GM19240 (cell line): ENCODE measurements around the gene DHX35.

Experiments
- DNase-seq: peaks from one replicate; pipeline ENCODE4 v3.0.0; 2011; ENCODE audit warnings: low spot score; ENCODE audit not compliant: insufficient read length

Gene DHX35

DNA sequence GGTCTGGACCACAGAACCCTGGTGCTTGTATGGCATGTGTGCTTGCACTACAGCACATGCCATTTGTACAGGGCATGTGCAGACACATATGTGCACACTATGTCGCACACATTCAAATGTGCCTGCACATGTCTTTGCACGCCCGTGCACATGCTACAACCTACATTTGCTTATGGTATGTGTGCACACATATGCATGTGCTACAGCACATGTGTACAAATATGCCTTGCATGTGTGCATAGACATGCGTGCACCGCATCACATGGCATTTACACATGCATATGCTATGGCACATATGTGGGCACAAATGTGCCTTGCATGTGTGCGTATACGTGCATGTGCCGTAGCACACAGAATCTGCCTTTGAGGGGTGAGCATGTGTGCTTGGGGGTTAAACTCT, 90.5 kb downstream of the DHX35 start:
- no peak for DNase-seq

DNA sequence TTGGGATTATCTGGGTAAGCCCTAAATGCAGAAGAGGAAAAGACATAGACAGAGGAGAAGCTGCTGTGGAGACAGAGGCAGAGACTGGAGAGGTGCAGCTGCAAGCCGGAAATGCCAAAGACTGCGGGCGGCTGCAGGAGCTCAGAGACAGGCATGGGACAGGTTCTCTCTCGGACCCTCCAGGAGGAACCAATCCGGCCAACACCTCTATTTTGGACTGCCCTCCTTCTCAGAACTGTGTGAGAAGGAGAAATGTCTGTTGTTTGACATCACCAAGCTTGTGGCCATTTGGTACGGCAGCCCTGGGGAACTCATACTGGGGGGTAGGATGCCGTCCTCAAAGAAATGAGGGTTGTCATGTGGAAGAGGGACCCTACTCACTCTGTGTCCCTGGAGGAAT, 95.0 kb downstream of the DHX35 start:
- DNase-seq: no peak

GRCh38 chr20:39057911-39058310, 95.8 kb downstream of the DHX35 start:
- no peak for DNase-seq

- no peak for DNase-seq
Observed at GRCh38 chr20:39059036-39059435, 96.9 kb downstream of the DHX35 start.

- DNase-seq: no peak
Observed at GRCh38 chr20:39066471-39067242, 104.5 kb downstream of the DHX35 start.

DNA sequence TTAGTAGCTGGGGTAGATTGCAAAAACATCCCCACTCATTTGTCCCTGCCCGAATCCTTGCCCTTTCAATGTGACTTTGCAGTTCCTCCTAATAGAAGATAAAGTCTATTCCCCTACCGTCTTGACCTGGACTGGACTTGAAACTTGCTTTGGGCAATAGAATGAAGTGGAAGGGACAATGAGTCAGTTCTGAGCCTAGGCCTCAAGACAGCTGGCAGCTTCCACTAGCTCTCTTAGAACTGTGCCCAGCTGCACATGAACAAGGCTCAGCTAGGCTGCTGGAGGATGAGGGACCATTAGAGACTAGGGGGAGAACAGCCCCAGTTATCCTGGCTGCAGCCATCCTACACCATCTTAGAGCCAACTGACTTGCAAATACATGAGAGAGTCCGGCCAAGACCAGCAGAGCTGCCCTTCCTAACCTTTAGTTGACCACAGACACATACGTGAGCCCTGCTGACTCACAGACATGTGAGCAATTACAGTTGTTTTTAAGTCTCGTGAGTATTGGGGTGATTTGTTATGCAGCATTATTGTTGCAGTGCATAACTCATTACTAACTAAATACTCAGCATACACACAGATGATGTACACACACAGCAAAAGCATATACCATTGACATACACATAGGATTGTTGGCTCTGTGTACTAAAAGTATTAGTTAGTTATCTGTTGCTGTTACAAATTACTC, 105.5 kb downstream of the DHX35 start:
- DNase-seq: no peak

- no peak for DNase-seq
Observed at GRCh38 chr20:39069976-39070375, 107.8 kb downstream of the DHX35 start.

DNA sequence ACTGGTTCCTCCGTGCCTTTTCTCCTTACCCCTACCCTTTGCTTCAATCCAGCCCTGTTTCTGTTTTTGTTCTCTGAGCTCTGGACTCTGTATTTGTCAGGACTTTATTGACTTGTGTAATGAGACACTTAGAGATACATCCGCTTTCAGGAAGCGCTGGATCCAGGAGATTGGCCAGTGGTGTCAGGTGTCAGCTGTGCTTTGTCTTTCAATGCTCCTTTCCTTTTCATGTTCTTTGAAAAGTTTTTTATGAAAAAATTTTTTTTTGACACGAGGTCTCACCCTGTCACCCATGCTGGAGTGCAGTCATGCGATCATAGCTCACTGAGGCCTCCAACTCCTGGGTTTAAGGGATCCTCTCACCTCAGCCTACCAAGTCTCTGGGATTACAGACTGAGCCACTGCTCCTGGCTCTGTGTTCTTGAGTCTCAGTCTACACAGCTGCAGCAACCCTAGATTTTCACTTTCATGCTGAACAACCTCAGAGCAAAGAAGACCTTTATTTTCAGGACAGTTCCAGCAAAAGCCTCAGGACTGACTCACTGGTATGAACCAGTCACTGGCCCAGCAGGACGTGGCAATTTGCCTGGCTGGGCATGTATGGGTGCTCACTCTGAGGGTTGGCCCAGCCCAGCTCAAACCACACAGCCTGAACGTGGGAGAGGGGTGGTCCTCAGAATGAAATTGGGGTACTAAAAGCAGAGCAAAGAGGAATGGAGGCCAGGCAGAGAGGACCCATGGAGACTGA, 108.5 kb downstream of the DHX35 start:
- no peak for DNase-seq

GRCh38 chr20:39072132-39072531, 110.0 kb downstream of the DHX35 start:
- no peak for DNase-seq

- DNase-seq: no peak
Observed at GRCh38 chr20:39072653-39073052, 110.5 kb downstream of the DHX35 start.

GRCh38 chr20:39075731-39076130, 113.6 kb downstream of the DHX35 start:
- DNase-seq: no peak

DNA sequence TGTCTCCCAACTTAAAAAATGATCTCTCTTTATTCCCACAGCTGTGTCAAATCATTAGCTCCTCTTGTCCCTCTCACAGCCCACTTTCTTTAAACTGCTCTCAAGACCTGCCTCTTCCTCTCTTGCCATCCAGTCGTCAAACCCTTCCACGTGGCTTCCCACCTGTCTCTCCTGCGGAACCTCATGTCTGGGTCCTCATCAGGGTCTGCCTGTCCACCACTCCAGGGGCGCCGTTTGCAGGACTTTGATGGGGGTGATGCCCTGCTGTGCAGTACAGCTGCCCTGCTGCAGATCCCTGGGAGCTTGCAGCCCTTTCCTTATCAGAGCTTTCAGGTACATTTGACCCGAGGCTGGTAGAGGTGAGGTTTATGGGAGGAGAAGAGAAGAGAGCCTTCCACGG, 114.8 kb downstream of the DHX35 start:
- DNase-seq: no peak

GRCh38 chr20:39080326-39080725, 118.2 kb downstream of the DHX35 start:
- no peak for DNase-seq

GRCh38 chr20:39081255-39081654, 119.1 kb downstream of the DHX35 start:
- DNase-seq: peak; percentile 78

- no peak for DNase-seq
Observed at GRCh38 chr20:39082622-39083398, 120.7 kb downstream of the DHX35 start.

- no peak for DNase-seq
Observed at GRCh38 chr20:39083761-39084160, 121.6 kb downstream of the DHX35 start.

DNA sequence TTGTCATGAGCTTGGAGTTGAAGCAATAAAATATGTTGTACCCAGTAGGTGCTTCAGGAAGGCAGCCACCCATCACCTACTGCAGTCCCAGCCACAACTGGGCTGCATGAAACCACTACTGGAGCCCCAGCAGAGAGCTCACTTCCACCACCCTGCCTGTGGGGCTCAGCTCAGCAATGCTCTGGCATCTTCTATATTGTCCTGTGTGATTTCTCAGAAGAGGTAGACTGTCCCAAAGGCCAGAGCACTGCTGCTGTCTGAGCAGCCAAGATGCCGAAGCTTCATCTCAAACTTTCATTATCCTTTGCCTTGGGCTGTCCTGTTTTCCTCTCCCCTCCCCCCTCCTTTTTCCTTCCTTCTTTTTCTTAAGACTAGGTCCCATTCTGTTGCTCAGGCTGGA, 126.9 kb downstream of the DHX35 start:
- no peak for DNase-seq
